ENCODE measurements around the gene AP2A1. TPM values are rescaled to one million over a fixed set of nuclear protein-coding genes. Genes with fewer than 3 reads are reported as not detected.

The AP2A1 gene
- total and polyA plus RNA-seq, 2 of the 13 experiments (the other 11 are each of a cell fraction or from before 2014, with no cell fraction given) = 22.7 to 39.7 TPM

- TF ChIP-seq RBFOX2 (IDR thresholded peaks at IDR 0.05; ENCODE audit: low read depth, low read length) (peak; percentile 54), RNF2 (conservative IDR thresholded peaks at IDR 0.05; ENCODE audit: low read depth) (no peak), SAFB2 (CRISPR knock-in tag; IDR thresholded peaks at IDR 0.05; ENCODE audit: borderline replicate concordance, low read depth) (0 out of 2 replicates have a peak, but pooled peaks have one; percentile 37), GTF2F1 (IDR thresholded peaks at IDR 0.05; ENCODE audit: low read length) (no peak), SP4 (CRISPR knock-in tag; IDR thresholded peaks at IDR 0.05) (no peak), ZNF776 (CRISPR knock-in tag; IDR thresholded peaks at IDR 0.05) (no peak), NFYC (CRISPR knock-in tag; IDR thresholded peaks at IDR 0.05) (no peak), JUN (CRISPR knock-in tag; IDR thresholded peaks at IDR 0.05) (no peak), ZNF772 (CRISPR knock-in tag; IDR thresholded peaks at IDR 0.05) (no peak), FUBP1 (CRISPR knock-in tag; IDR thresholded peaks at IDR 0.05; ENCODE audit: borderline replicate concordance) (no peak), RAD51 (IDR thresholded peaks at IDR 0.05; ENCODE audit: borderline replicate concordance) (no peak)
These were observed 87.8 kb downstream of the AP2A1 start (continued) for GRCh38 chr19:49854378-49855263.

- 98% methylated on average over 10 of the region's 12 CpGs for WGBS (ENCODE audit: low lambda C conversion rate)
- Histone ChIP-seq H3K27ac (ENCODE audit: extremely low read length, insufficient read depth, low read length) (no peak overlapping the region), H4K20me1 (ENCODE audit: insufficient read depth, low read length) (peaks cover 23% of the 10 kb centered on the region), H3K9ac (ENCODE audit: insufficient read depth, low read depth, low read length) (no peak overlapping the region), H3K4me2 (ENCODE audit: low read depth, low read length) (no peak overlapping the region), H3K36me3 (replicated peaks in 1 of 2; ENCODE audit: control insufficient read depth in 1 of 2, insufficient read depth in 2 of 2, low read length in 2 of 2) (peaks cover 37 to 57% of the 10 kb centered on the region in 2 experiments; a peak in 4 of 5 replicates), H2AFZ (ENCODE audit: low read length) (no peak overlapping the region), H3K4me1 (ENCODE audit: insufficient read depth, low read length) (peaks cover 21% of the 10 kb centered on the region), H3K27me3 (ENCODE audit: control insufficient read depth in 1 of 2, insufficient read depth in 2 of 2, low read length in 2 of 2) (no peaks in the 10 kb centered on the region; a peak in 1 of 5 replicates), H3K4me3 (replicated peaks in 1 of 3; ENCODE audit: insufficient read depth in 1 of 3, low read depth in 2 of 3, low read length in 3 of 3) (no peak overlapping the region), H3K79me2 (ENCODE audit: insufficient read depth, low read length) (peaks cover 24% of the 10 kb centered on the region), H3K9me3 (ENCODE audit: low read length) (no peaks in the 10 kb centered on the region)
- DNase-seq (ENCODE audit: low spot score) (no peak), FAIRE-seq (no peak), ATAC-seq (no peak)
- CTCF ChIA-PET (ENCODE audit: low intra/inter-chr PET ratio, low total read pairs) = no interaction called here
- no TSS peak for BruUV-seq (replicated peaks)
- in situ Hi-C loops (cut with HindIII; ENCODE audit: extremely low pct_ligation_motif_present, low pct_unique_long_range_greater_than_20kb) (no loop called here), intact Hi-C loops (cut with micrococcal nuclease; ENCODE audit: unreplicated experiment) (no loop called here)
- POLR2A ChIA-PET = no interaction called here
- TF ChIP-seq AGO2 (optimal IDR thresholded peaks at IDR 0.05; ENCODE audit: low read depth, low read length) = peak; percentile 84
- no peak for TF ChIP-seq ZNF431 (CRISPR knock-in tag; IDR thresholded peaks at IDR 0.05; ENCODE audit: borderline replicate concordance, low read depth)
- no peak for TF ChIP-seq SIX4 (CRISPR knock-in tag; IDR thresholded peaks at IDR 0.05)
- peak; percentile 9 for TF ChIP-seq AGO1 (IDR thresholded peaks at IDR 0.05; ENCODE audit: low read depth, low read length, poor library complexity, severe bottlenecking)
- peak; percentile 23; the same call in 1 of the 2 replicates for TF ChIP-seq POLR2AphosphoS5 (IDR thresholded peaks at IDR 0.05; ENCODE audit: low read depth, low read length)
- no peak for TF ChIP-seq ZFP36L2 (CRISPR knock-in tag; IDR thresholded peaks at IDR 0.05)
- peak; percentile 74 for TF ChIP-seq ZNF629 (CRISPR knock-in tag; conservative IDR thresholded peaks at IDR 0.05)
- TF ChIP-seq ZNF281 (CRISPR knock-in tag; IDR thresholded peaks at IDR 0.05; ENCODE audit: borderline replicate concordance) = no peak
- TF ChIP-seq STAG1 (CRISPR knock-in tag; IDR thresholded peaks at IDR 0.05) = no peak
These were observed 88.5 kb downstream of the AP2A1 start for GRCh38 chr19:49855277-49855675.
